Nephron progenitor cell (in vitro differentiated cells): Measurements from ENCODE around the gene CMIP.

Experiments used
- DNase-seq: peaks from one replicate; pipeline ENCODE4 v3.0.0; 2021
- H3K27ac Mint-ChIP-seq: 2 replicates; pipeline ENCODE4 v1.8.0; 2021; ENCODE audit warnings: mild to moderate bottlenecking, moderate library complexity, mixed read lengths
- H3K27me3 Mint-ChIP-seq: 2 replicates; pipeline ENCODE4 v1.8.0; 2021; ENCODE audit warnings: mild to moderate bottlenecking, low read depth, mixed read lengths; ENCODE audit not compliant: poor library complexity
- H3K36me3 Mint-ChIP-seq: 2 replicates; pipeline ENCODE4 v1.8.0; 2021; ENCODE audit warnings: low read depth, mixed read lengths
- H3K4me1 Mint-ChIP-seq: 2 replicates; pipeline ENCODE4 v1.8.0; 2021; ENCODE audit warnings: mixed read lengths
- H3K4me3 Mint-ChIP-seq: 2 replicates; pipeline ENCODE4 v1.8.0; 2021; ENCODE audit warnings: mild to moderate bottlenecking, moderate library complexity, mixed read lengths
- H3K9me3 Mint-ChIP-seq: 2 replicates; pipeline ENCODE4 v1.8.0; 2021; ENCODE audit warnings: mild to moderate bottlenecking, moderate library complexity, mixed read lengths
- CTCF ChIP-seq: fragments of 200-600 bp; sonication (generic); IDR thresholded peaks from 2 replicates; pipeline ENCODE4 v1.5.0; 2021; ENCODE audit warnings: antibody characterized with exemption

Gene CMIP

DNA sequence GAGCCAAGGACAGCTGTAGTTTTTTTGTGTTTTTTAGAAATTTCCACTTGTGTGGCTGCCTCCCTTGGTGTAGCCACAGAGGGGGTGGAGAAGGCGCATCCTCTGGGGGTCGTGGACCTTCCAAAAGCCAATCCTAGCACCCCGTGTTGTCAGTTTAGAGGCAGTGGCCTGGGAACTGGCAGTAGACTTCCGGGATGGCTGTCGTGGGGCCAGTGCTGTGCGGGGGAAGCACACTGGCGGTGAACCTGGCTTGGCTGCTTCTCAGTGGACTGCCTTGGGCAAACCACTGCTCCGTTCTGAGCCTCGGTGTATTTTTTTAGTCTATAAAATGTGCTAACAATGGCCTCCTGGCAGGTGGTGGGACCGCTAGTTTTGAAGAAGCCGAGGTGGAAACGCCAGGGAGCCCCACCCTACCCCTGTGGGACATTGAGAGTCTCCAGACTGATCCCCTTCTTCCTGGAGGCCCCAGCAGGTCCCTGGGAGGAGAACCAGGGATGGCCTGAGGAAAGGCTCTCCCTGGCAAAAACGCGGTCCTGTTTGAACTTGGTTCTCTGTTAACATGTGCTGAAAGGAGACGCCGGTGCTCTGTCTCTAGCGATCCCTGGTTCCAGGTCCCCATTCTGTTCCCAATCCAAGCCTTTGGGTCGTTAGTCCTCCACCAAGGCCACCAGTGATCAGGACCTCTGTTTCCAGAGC is 125.7 kb downstream of the CMIP start:
- Mint-ChIP-seq H3K27ac (peak overlapping the region; percentile 90), H3K4me1 (peaks cover 32% of the 10 kb centered on the region), H3K36me3 (no peaks in the 10 kb centered on the region), H3K27me3 (peaks cover 3% of the 10 kb centered on the region), H3K9me3 (no peaks in the 10 kb centered on the region), H3K4me3 (no peak overlapping the region)
- DNase-seq: no peak
- TF ChIP-seq CTCF: no peak

GRCh38 chr16:81571175-81571574 is 126.6 kb downstream of the CMIP start:
- Mint-ChIP-seq H3K4me3 (no peak overlapping the region), H3K4me1 (peaks cover 32% of the 10 kb centered on the region), H3K9me3 (no peaks in the 10 kb centered on the region), H3K36me3 (no peaks in the 10 kb centered on the region), H3K27ac (no peak overlapping the region), H3K27me3 (peaks cover 3% of the 10 kb centered on the region)
- no peak for DNase-seq
- no peak for TF ChIP-seq CTCF

DNA sequence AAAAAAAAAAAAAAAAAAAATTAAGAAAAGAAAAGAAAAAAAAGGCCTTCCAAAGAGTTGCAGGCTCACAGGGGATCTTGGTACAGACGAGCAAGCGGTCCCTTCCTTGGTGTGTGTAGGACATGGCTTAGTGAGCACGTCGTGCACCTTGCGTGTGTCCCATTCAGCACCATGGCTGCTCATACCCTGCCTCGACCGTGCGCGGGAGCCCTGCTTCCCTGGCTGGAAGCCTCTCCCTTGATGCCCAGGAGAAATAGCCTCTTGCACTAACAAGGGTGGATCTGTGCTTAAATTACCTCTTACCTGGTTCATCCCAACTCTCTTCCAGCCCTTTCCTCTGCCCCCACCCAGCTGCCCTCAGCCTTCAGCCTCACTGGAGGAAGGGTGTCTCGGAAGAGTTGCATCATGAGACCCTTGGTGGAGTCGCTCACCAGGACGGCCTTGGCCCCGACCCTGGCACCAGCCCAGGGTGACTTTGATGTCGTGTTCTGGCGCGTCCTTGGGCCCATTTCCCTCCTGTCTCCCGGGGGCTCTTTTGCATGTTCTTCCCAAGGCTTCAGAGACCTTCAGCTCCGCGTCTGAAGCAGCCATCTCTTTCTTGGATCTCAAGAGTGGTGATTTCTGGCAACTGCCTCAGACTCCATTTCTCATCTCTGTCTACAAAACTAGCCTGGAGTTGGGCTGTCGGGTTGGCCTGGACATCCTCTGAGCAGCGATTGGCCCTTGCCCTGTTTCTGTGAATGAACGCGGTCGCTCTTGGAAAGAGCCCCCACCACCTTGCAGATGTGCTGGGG is 127.2 kb downstream of the CMIP start:
- no peak overlapping the region for H3K4me3 Mint-ChIP-seq

GRCh38 chr16:81572386-81573144 is 128.0 kb downstream of the CMIP start:
- Mint-ChIP-seq H3K4me1 (peaks cover 32% of the 10 kb centered on the region), H3K36me3 (no peaks in the 10 kb centered on the region), H3K4me3 (no peak overlapping the region), H3K27ac (peak overlapping the region; percentile 83), H3K9me3 (no peaks in the 10 kb centered on the region), H3K27me3 (peaks cover 3% of the 10 kb centered on the region)
- no peak for TF ChIP-seq CTCF
- DNase-seq: no peak

More for the DNA sequence above, 127.2 kb downstream of the CMIP start:
- Mint-ChIP-seq H3K27ac (no peak overlapping the region), H3K27me3 (peaks cover 3% of the 10 kb centered on the region), H3K9me3 (no peaks in the 10 kb centered on the region), H3K36me3 (no peaks in the 10 kb centered on the region), H3K4me1 (peaks cover 32% of the 10 kb centered on the region)
- no peak for DNase-seq
- TF ChIP-seq CTCF: no peak

GRCh38 chr16:81573533-81574020 is 129.0 kb downstream of the CMIP start:
- no peak for DNase-seq
- Mint-ChIP-seq H3K27me3 (peaks cover 3% of the 10 kb centered on the region), H3K4me3 (no peak overlapping the region), H3K9me3 (no peaks in the 10 kb centered on the region), H3K36me3 (no peaks in the 10 kb centered on the region), H3K4me1 (peaks cover 21% of the 10 kb centered on the region), H3K27ac (no peak overlapping the region)
- TF ChIP-seq CTCF: no peak
